GM06990 (cell line): ENCODE data around the gene ANKRD53.
"Not testable (repeated sequence)": the region's sequence is repeated elsewhere in the genome, so short reads cannot be mapped to it uniquely, and the experiment has no call there.

Source experiments
- DNase-seq: peaks from one replicate; pipeline ENCODE4 v3.0.0-alpha.2; 2011; ENCODE audit not compliant: insufficient read length; ENCODE audit errors: extremely low read depth
- H3K27me3 ChIP-seq: replicated peaks from 2 replicates; pipeline ENCODE4 v1.6.0; 2011; ENCODE audit warnings: low read length; ENCODE audit not compliant: control insufficient read depth, insufficient read depth
- H3K36me3 ChIP-seq: 2 replicates; pipeline ENCODE4 v1.5.1; 2011; ENCODE audit warnings: low read length; ENCODE audit not compliant: control insufficient read depth, insufficient read depth
- H3K4me3 ChIP-seq: replicated peaks from 2 replicates; pipeline ENCODE4 v1.5.1; 2011; ENCODE audit warnings: low read depth, mild to moderate bottlenecking, control low read depth, low read length
- TF ChIP-seq, protein P1 (sequence below): IDR thresholded peaks from 2 replicates; pipeline ENCODE4 v1.5.1; 2011; ENCODE audit warnings: low read length, control low read depth, mild to moderate bottlenecking, inconsistent platforms; ENCODE audit not compliant: insufficient read depth, poor library complexity, severe bottlenecking

The ANKRD53 gene

DNA sequence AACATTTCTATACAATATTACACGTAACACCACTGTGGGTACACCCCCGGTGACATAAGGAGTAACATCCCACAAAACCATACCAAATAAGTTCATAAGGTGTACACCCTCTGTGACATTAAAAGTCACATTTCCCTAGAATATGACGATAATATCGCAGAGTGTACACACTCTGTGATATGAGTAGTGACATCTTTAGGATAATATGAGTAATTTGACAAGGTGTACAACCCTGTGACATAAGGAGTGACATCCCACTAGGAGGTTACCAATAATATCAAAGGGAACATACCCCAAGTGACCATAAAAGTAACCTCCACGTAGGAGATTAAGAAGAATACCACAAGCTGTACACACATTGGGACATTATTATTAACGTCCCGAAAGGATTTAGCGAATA lies 40.2 kb downstream of the ANKRD53 start:
- no peaks in the 10 kb centered on the region for H3K27me3 ChIP-seq
- H3K4me3 ChIP-seq, result no peak overlapping the region
- TF ChIP-seq, protein P1, sequence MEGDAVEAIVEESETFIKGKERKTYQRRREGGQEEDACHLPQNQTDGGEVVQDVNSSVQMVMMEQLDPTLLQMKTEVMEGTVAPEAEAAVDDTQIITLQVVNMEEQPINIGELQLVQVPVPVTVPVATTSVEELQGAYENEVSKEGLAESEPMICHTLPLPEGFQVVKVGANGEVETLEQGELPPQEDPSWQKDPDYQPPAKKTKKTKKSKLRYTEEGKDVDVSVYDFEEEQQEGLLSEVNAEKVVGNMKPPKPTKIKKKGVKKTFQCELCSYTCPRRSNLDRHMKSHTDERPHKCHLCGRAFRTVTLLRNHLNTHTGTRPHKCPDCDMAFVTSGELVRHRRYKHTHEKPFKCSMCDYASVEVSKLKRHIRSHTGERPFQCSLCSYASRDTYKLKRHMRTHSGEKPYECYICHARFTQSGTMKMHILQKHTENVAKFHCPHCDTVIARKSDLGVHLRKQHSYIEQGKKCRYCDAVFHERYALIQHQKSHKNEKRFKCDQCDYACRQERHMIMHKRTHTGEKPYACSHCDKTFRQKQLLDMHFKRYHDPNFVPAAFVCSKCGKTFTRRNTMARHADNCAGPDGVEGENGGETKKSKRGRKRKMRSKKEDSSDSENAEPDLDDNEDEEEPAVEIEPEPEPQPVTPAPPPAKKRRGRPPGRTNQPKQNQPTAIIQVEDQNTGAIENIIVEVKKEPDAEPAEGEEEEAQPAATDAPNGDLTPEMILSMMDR, result no peak
- no peaks in the 10 kb centered on the region for H3K36me3 ChIP-seq
- DNase-seq, result no peak

DNA sequence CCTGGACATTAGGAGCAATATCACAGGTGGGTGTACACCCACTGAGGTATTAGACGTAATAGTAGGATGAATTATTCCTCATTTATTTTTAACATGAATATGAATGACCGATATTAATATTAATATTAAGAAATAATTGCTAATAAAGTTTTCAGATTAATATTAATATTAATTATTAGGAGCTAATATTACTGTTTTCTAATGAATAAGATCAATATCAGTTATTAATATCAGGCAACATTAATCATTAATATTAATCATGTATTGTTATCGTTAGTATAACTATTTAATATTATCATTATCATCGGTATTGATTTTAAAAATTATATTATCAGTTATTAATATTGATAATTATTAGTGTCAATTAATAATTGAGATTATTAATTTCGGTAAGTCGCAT lies 41.6 kb downstream of the ANKRD53 start:
- not testable (repeated sequence) for H3K27me3 ChIP-seq, DNase-seq, H3K36me3 ChIP-seq, H3K4me3 ChIP-seq

DNA sequence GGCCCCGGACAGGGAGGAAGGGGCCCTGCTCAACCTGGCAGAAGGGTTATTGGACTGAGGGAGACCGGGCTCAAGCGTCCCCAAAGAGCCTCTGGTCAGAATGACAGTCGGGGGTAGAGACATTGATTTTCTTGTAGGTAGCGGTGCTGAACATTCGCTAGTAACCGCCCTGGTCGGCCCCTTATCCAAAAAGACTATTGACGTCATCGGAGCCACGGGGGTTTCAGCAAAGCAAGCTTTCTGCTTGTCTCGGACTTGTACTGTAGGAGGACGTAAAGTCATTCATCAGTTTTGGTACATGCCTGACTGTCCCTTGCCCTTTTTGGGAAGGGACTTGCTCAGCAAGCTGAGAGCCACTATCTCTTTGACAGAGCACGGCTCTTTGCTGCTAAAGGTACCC lies 43.0 kb downstream of the ANKRD53 start:
- not testable (repeated sequence) for DNase-seq, H3K27me3 ChIP-seq, H3K4me3 ChIP-seq, H3K36me3 ChIP-seq

DNA sequence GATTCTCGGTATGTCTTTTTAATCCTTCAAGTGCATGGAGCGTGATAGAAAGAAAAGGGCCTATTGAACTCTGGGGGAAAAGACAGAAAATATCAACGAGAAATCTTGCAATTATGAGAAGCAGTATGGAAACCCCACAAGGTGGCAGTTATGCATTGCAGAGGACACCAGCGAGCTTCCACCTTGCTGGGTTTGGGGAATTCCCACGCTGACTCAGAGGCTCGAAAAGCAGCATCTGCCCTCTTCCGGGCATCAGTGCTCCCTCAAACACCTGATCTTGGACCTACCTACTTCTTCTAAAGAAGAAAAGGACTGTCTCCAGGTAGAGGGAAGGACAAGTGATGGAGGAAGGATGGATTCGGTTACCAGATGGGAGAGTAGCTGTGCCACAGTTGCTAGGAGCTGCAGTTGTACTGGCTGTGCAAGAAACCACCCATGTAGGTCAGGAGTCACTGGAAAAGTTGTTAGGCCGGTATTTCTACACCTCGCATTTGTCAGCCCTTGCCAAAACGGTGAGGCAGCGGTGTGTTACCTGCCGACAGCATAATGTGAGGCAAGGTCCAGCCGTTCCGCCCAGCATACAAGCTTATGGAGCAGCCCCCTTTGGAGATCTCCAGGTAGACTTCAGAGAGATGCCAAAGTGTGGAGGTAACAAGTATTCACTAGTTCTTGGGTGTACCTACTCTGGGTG lies 45.3 kb downstream of the ANKRD53 start:
- TF ChIP-seq, protein P1, result peak; percentile 42
- H3K27me3 ChIP-seq, H3K4me3 ChIP-seq, DNase-seq, H3K36me3 ChIP-seq: not testable (repeated sequence)
